Inferior parietal cortex (tissue), 1 donor: ENCODE measurements around the gene CNDP1.
A peak's percentile ranks its signal among the peaks of the same experiment; 100 is the strongest.
"Not testable (repeated sequence)": the region's sequence is repeated elsewhere in the genome, so short reads cannot be mapped to it uniquely, and the experiment has no call there.

Experiments
- DNase-seq: peaks from one replicate; pipeline ENCODE4 v3.0.0-alpha.2; 2016; ENCODE audit errors: extremely low spot score

CNDP1 gene, protein sequence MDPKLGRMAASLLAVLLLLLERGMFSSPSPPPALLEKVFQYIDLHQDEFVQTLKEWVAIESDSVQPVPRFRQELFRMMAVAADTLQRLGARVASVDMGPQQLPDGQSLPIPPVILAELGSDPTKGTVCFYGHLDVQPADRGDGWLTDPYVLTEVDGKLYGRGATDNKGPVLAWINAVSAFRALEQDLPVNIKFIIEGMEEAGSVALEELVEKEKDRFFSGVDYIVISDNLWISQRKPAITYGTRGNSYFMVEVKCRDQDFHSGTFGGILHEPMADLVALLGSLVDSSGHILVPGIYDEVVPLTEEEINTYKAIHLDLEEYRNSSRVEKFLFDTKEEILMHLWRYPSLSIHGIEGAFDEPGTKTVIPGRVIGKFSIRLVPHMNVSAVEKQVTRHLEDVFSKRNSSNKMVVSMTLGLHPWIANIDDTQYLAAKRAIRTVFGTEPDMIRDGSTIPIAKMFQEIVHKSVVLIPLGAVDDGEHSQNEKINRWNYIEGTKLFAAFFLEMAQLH

GRCh38 chr18:74534150-74534969 is at the start of gene CNDP1:
Gene CNDP1 (plus strand): TSS chr18:74534500. CDS start chr18:74534668, 168 bp downstream.
- peak; percentile 74 for DNase-seq

DNA sequence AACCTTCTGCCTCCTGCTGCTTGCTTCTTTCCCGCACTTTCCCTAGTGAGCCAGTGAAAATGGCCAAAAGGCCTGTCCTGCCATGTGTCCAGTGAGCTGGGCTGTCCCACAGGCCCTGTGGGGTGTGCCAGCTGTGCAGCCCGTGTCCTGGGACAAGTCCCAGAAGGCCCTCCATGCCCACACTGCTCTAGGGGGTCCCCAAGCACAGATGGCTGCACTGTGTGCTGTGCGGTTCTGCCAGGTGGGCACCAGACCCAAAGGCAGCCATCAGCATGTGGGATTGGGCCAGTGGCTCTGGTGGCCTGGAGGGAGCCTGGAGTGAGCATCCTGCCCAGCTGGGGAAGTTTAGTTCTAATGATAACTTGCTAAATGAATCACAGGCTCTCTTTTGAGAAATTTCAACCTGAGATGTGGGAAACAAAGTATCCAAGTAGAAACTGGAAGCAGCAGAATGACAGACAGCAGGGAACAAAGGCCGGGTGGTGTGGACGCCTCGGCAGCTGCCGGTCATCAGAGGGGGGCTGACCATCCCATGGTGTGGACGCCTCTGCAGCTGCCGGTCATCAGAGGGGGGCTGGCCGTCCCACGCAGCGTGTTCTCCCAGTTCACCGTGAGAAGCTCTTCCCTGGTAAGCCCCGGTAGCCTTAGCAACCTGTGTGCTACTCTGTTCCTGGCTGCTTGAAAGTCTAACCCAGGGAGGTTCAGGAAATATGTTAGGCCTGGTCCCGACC is 48.0 kb upstream of the CNDP1 start:
- no peak for DNase-seq

DNA sequence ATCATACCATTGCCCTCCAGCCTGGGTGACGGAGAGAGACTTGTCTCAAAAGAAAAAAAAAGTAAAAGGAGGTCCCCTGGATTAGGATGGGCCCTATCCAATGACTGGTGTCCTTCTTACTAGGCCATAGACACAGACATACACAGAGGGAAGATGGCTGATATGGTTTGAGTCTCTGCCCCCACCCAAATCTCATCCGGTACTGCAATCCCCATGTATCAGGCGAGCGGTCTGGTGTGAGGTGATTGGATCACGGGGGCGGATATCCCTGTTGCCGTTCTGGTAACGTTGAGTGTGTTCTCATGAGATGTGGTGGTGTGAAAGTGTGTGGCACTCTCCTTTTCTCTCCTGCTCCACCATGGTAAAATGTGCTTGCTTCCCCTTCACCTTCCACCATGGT is 45.9 kb upstream of the CNDP1 start:
- DNase-seq, result no peak

DNA sequence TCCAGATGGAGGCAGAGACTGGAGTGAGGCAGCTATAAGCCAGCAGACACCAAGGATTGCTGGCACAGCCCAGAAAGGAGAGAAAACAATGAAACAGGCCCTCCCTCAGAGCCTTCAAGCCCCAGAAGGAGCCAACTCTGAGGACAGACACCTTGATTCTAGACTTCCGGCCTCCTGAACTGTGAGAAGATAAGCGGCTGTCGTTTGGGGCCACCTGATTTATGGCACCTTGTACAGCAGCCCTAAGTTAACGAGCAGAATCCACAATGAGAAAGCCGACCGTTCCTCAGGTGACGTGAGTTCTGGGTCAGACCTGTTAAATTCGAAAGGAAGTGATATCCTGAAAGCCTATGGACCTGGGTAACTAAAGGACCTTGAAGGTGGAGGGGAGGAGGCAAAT is 45.4 kb upstream of the CNDP1 start:
- no peak for DNase-seq

DNA sequence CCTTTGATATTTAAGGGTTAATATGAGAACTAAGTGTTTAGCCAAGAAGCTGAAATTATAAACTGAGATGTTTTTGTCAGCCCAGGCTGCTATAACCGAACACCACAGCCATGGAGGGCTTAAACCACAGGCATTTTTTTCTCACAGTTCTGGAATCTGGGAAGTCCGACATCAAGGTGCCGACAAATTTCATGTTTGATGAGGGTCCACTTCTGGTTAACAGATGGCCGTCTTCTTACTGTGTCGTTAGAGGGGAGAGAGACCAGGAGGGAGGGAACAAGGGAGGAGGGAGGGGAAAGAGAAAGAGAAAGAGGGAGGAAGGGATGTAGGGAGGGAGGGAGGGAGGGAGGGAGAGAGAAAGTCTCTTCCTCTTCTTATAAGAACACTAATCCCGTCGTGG is 44.6 kb upstream of the CNDP1 start:
- no peak for DNase-seq

DNA sequence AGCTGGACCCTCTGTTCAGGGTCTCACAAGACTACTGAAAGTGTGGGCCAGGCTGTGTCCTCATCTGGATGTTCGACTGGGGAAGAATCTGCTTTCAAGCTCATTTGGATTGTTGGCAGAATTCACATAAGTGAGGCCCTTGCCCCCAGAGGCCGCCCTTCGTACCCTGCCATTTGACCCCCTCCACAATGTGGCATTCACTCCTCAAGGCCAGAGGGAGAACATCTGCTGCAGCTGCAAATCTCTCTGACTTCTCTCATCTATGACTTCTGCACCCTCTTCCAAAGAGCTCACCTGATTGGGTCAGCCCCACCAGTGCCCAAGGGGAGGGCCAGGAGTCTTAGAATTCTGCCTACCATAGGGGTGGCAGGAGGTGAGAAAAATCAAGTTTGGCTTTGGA is 42.0 kb upstream of the CNDP1 start:
- DNase-seq, result no peak

GRCh38 chr18:74493689-74494088 is 40.6 kb upstream of the CNDP1 start:
- DNase-seq, result peak; percentile 52

GRCh38 chr18:74494514-74494913 is 39.8 kb upstream of the CNDP1 start:
- DNase-seq, result no peak

DNA sequence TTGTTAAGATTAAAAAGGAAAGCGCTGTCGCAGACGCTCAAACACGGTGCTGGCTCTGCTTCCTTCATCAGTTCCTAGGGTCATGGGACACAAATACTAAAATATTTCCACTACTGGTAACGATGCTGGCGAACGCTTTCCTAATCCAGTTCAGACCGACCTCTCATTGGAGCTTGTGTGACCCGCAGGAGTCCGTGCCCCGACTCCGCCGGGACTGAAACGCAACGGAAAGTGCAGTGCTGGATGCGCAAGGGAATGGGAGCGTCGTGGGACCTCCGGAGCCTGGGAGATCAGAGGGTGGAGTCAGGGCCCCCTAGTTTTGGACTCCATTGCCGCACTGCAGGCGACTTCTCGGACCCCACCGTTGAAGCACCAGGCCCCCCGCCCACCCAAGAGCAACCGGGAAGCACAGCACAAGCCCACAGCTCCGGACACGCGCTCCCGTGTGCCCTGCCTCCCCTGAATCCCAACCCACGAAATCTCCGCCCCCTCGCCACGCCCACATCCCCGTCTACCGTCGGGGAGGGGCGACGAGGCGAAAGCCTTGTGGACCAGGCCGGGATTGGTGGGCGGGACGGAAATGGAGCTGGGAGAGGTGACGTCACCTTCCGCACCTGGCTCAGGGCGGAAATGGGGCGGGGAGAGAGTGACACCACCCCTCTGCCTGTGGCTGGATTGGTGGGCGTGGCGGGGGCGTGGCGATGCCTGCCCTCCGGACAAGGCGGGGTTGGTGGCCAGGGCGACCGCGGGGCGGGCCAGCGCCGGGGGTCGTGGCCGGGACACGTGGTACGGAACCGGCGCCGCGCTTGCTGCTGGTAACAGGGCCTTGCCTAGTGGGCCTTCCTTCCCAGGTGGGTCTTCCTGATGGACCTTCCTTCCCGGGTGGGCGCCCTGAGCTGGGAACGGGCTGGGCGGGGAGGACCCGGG is 38.5 kb upstream of the CNDP1 start, which contains the start of gene CNDP2:
TSS of gene CNDP2 (plus strand) at position 783 of the 927 bp plus-strand sequence. CDS start 3,611 bp downstream, outside the sequence.
- peak; percentile 98 for DNase-seq

- DNase-seq, result peak; percentile 47
These were observed 37.6 kb upstream of the CNDP1 start for GRCh38 chr18:74496508-74497323.

GRCh38 chr18:74497324-74497676 is 37.0 kb upstream of the CNDP1 start:
- DNase-seq, result no peak

DNA sequence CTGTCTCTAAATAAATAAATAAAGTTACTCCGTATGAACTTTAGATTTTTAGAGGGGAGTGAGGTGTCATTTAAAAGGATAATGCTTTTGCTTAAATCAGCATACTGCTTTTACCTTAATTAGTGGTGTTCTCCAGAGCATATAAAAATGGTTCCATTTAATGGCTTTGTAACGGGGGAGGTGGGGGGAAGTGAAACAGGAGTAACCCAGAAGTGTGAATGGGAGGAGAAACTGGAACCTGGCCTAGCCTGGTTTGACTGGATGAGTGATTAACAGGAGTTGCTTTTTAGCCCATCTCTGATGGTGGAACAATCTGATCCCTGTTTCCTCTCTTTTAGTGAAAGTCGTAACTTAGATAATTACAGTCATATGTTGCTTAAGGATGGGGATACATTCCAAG is 36.5 kb upstream of the CNDP1 start:
- DNase-seq, result no peak

DNA sequence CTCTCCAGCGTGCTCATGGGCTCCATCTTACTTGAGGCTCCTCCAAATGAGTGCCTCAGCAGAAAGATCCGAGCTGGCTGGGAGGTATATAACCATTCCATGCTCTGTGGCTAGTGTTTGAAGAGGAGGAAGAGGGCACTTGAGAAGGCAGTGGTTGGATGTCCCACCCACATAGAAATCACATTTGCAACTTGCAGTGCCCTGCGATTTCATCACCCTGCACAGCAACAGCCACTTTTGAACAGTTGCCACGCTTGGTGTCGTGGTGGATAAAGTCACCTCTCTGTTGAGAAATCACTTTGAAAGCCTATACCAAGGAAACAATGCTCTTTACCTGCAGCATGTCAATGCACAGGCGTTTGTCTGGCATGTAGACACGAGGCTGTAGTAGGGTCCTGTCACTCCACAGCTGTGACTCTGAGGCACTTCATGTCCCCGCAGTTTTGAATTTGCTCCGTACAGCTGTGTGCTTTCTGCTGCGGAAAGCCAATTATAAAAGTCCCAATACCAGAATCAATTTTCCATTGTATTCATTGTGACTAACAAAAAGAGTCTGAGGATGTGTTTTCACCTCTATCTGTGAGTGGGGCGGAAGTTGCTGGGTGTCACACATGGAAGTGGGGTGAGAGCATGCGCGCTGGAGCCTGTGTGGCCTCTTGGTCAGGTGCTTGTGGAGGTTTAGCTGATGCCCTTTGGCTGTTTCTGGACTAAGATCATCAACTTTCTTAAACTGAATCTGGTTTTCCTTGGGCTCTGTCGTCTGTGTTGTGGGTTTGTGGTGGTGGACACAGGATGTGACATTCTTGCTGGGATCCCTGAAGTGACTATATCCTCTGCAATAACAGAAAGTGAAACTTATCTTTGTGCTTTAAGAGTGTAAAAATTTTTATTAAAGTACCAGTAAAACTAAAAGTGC is 35.3 kb upstream of the CNDP1 start:
- no peak for DNase-seq

GRCh38 chr18:74499633-74500032 is 34.7 kb upstream of the CNDP1 start:
- peak; percentile 60 for DNase-seq

DNA sequence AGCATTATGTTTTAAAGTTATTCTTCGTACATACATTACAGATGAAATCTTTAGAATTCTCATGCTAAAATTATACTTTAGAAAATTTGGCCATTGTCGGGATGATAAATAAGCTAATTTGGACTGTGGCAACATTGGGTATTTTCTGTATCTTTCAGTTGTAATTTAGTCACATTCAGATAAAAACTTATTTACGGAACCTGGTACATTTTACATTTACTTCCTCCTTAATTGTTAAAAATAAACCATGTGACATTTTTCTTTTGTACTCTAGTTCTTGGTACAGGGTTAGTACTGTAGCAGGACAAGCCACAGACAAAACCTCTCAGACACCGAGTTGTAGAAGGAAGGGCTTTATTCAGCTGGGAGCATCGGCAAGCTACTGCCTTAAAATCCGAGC is 33.9 kb upstream of the CNDP1 start:
- DNase-seq, result no peak

DNA sequence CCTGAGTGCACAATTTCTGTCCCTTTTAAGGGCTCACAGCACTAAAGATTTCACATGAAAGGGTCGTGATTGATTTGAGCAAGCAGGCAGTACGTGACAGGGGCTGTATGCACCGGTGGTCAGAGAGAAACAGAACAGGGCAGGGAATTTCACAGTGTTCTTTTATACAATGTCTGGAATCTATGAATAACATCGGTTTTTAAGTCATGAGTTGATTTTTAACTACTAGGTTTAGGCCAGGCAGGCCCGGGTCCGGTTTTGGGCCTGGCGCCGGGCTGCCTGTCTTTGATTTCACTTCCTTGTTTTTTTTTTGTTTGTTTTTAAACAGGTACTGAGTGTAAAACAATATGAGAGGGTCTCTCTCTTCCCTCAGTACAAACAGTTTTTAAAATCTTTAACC is 33.5 kb upstream of the CNDP1 start:
- not testable (repeated sequence) for DNase-seq

DNA sequence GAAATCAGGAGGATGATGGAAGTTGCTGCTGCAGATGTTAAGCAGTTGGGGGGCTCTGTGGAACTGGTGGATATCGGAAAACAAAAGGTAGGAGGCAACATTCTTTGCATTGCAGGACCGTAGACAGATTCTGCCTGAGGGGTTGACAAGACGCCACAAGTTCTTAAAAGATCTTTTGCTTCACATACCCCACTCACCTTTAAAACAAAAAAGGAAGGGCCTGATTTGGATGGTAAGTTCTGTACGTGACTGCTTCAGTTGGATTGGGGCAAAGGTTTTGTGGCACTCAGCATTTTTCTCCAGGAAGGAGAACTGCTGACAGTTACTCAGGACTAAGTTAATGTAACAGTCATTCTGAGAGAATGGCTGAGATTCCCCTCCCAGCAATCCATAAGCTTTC is 32.9 kb upstream of the CNDP1 start:
- DNase-seq, result no peak

GRCh38 chr18:74503137-74503536 is 31.2 kb upstream of the CNDP1 start:
- no peak for DNase-seq

GRCh38 chr18:74505776-74506175 is 28.5 kb upstream of the CNDP1 start:
- DNase-seq, result no peak
